Breast epithelium (tissue), 3 donors: ENCODE data around the gene ANKRD11.

Experiments
- POLR2A ChIP-seq: fragments of 450-650 bp; IDR thresholded peaks from one replicate; pipeline ENCODE4 v1.6.1; 2016; ENCODE audit warnings: antibody characterized with exemption, mild to moderate bottlenecking, moderate library complexity
- TF ChIP-seq, protein P1 (sequence below), 3 donors: fragments of 450-650 bp; IDR thresholded peaks; one replicate each; pipeline ENCODE4 v1.5.1; 2016 to 2017; ENCODE audit warnings: antibody characterized with exemption in 3 of 3, mild to moderate bottlenecking in 3 of 3, moderate library complexity in 3 of 3

DNA sequence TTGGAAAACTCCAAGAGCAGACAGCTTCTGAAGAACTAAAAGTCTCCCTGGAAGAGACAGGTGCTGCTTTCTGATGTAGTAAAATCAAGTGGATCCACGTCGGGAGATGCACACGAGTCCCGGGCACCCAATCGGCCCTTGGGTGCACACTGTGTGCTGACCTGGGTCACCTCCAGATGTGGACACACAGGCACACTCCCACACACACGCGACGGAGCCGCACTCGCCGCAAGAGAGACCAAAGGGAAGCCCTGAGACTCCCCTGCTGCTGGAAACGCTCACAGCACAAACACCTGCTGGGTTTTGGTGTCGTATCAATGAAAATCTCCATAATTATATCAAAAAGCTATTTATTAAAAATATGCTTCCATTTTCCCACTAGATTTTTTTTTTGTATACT, 94.2 kb downstream of the ANKRD11 start:
- TF ChIP-seq, protein P1, sequence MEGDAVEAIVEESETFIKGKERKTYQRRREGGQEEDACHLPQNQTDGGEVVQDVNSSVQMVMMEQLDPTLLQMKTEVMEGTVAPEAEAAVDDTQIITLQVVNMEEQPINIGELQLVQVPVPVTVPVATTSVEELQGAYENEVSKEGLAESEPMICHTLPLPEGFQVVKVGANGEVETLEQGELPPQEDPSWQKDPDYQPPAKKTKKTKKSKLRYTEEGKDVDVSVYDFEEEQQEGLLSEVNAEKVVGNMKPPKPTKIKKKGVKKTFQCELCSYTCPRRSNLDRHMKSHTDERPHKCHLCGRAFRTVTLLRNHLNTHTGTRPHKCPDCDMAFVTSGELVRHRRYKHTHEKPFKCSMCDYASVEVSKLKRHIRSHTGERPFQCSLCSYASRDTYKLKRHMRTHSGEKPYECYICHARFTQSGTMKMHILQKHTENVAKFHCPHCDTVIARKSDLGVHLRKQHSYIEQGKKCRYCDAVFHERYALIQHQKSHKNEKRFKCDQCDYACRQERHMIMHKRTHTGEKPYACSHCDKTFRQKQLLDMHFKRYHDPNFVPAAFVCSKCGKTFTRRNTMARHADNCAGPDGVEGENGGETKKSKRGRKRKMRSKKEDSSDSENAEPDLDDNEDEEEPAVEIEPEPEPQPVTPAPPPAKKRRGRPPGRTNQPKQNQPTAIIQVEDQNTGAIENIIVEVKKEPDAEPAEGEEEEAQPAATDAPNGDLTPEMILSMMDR (IDR thresholded peaks at IDR 0.05) = no peak
- TF ChIP-seq POLR2A = no peak
